ENCODE data around the gene SKIC2. TPM values are rescaled to one million over a fixed set of nuclear protein-coding genes. Genes with fewer than 3 reads are reported as not detected.

SKIC2 gene
- total RNA-seq, 1 donor from 2014 or later = 77.4 TPM

DNA sequence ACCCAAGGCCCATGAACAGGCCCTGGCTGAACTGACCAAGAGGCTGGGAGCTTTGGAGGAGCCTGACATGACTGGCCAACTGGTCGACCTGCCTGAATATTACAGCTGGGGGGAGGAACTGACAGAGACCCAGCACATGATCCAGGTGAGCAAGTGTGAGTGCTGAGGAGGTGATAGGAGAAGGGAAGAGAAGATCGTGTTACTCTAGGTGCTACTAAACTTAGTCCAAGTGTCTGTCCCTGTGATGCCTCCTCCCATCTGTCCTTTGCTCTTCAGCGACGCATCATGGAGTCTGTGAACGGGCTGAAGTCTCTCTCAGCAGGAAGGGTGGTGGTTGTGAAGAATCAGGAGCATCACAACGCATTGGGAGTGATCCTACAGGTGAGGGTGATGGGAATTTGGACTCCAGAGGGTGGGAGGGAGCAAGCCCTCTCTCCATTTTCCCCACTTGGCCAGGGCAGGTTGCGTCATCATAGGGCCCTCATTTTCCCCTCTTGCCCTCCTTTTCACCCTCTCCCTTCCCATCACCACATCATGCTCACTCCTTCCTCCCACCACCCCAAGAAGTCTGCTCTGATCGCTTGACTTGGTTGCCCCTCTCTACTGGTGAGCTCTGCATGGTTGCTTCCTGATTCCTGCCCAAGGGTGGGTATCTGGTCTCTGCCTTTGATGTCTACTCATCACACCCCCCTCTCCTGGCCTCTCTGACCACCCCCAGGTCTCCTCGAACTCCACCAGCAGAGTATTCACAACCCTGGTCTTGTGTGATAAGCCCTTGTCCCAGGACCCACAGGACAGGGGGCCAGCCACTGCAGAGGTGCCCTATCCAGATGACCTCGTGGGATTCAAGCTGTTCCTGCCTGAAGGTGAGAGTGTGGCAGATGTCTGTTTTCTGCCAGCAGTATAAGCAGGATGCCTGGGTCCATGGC, 8.3 kb downstream of the SKIC2 start:
- Histone ChIP-seq H3K4me3 (no peak overlapping the region), H3K4me1 (peaks cover 8 to 10% of the 10 kb centered on the region in 2 donors), H3K27ac (no peak overlapping the region), H3K36me3 (peaks cover 67 to 83% of the 10 kb centered on the region in 2 donors), H3K27me3 (no peaks in the 10 kb centered on the region), H3K9me3 (no peaks in the 10 kb centered on the region)
- intact Hi-C loops (cut with DNase I) = no loop called here
- TF ChIP-seq, protein P1, sequence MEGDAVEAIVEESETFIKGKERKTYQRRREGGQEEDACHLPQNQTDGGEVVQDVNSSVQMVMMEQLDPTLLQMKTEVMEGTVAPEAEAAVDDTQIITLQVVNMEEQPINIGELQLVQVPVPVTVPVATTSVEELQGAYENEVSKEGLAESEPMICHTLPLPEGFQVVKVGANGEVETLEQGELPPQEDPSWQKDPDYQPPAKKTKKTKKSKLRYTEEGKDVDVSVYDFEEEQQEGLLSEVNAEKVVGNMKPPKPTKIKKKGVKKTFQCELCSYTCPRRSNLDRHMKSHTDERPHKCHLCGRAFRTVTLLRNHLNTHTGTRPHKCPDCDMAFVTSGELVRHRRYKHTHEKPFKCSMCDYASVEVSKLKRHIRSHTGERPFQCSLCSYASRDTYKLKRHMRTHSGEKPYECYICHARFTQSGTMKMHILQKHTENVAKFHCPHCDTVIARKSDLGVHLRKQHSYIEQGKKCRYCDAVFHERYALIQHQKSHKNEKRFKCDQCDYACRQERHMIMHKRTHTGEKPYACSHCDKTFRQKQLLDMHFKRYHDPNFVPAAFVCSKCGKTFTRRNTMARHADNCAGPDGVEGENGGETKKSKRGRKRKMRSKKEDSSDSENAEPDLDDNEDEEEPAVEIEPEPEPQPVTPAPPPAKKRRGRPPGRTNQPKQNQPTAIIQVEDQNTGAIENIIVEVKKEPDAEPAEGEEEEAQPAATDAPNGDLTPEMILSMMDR (IDR thresholded peaks at IDR 0.05) = no peak
- no peak for DNase-seq (ENCODE audit: low spot score in 2 of 2)

DNA sequence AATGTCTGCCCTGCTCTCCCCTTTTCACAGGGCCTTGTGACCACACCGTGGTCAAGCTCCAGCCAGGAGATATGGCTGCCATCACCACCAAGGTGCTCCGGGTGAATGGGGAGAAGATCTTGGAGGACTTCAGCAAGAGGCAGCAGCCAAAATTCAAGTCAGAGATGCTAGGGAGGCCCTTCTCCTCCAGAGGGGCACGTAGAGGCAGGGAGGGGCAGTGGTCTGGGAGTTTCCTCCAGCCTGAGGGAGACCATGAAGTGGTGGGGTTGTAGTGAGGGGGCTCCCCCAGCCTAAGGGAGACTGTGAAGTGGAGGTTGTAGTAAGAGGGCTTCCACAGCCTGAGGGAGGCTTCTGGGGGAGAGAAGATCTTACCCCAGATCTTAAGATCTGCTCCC, 8.9 kb downstream of the SKIC2 start:
- peaks cover 10% of the 10 kb centered on the region in 2 donors for H3K4me1 ChIP-seq
- no peaks in the 10 kb centered on the region for H3K27me3 ChIP-seq
- DNase-seq (ENCODE audit: low spot score in 2 of 2) = no peak
- intact Hi-C loops (cut with DNase I) = no loop called here
- H3K27ac ChIP-seq = no peak overlapping the region
- H3K9me3 ChIP-seq = no peaks in the 10 kb centered on the region
- peaks cover 61 to 77% of the 10 kb centered on the region in 2 donors for H3K36me3 ChIP-seq
- no peak overlapping the region for H3K4me3 ChIP-seq
- TF ChIP-seq, protein P1 (IDR thresholded peaks at IDR 0.05) = no peak

GRCh38 chr6:31968326-31968725, 9.4 kb downstream of the SKIC2 start:
- Histone ChIP-seq H3K4me3 (no peak overlapping the region), H3K27ac (no peak overlapping the region), H3K27me3 (no peaks in the 10 kb centered on the region), H3K4me1 (peaks cover 10 to 14% of the 10 kb centered on the region in 2 donors), H3K9me3 (no peaks in the 10 kb centered on the region), H3K36me3 (peaks cover 58 to 73% of the 10 kb centered on the region in 2 donors)
- intact Hi-C loops (cut with DNase I) = no loop called here
- no peak for DNase-seq (ENCODE audit: low spot score in 2 of 2)
- TF ChIP-seq, protein P1 (IDR thresholded peaks at IDR 0.05) = no peak

GRCh38 chr6:31968791-31969711, 10.1 kb downstream of the SKIC2 start:
- Histone ChIP-seq H3K27me3 (no peaks in the 10 kb centered on the region), H3K4me1 (peaks cover 10 to 16% of the 10 kb centered on the region in 2 donors), H3K9me3 (no peaks in the 10 kb centered on the region), H3K36me3 (peaks cover 51 to 65% of the 10 kb centered on the region in 2 donors), H3K4me3 (no peak overlapping the region), H3K27ac (peak overlapping the region; percentile 14 to 18)
- intact Hi-C loops (cut with DNase I) = no loop called here
- TF ChIP-seq, protein P1 (IDR thresholded peaks at IDR 0.05) = no peak
- no peak for DNase-seq (ENCODE audit: low spot score in 2 of 2)

DNA sequence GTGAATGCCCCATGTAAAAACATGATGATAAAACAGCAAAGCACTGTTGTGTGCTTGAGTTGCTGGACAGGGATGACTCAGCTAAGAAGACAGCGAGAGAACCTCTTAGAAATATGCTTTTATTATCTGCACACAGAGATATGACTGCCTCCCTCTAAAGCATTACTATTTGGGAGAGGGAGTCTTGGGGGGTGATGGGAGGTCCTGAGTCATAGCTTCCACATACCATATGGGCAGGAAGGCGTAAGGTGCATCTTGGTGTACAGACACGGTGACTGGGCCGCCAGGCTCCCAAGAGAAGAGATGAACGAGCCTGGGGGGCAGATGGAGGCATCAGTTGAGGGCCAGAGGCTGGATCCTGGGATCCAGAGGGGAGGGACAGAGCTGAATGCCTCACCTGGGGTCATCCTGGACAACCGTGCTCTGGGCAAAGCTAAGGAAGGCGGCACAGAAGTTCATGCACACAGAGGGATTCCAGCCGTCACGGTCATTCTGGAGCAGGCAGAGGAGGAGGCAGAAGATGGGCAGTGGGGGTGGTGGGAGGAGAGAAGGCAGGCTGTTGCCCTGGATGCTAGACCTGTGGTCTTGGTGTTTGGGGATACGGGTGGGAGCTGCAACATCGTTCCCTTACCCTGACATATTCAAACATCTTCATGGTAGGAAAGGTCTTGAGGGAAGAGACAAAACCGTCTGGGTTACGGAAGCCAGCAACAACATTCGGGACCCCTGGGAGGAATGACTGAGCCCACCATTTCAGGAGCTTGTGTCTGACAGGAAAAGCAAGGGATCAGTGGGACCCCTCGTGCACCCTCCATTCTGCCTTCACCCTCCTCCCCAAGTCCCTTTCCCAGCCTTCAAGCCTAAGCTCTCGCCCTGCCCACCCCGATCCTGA, 11.0 kb downstream of the SKIC2 start:
- peaks cover 10 to 16% of the 10 kb centered on the region in 2 donors for H3K4me1 ChIP-seq
- H3K4me3 ChIP-seq = peak overlapping the region; percentile 78 to 80
- H3K9me3 ChIP-seq = no peaks in the 10 kb centered on the region
- TF ChIP-seq, protein P1 (IDR thresholded peaks at IDR 0.05) = no peak
- H3K27me3 ChIP-seq = no peaks in the 10 kb centered on the region
- H3K27ac ChIP-seq = peak overlapping the region; percentile 92 to 99
- DNase-seq (ENCODE audit: low spot score in 2 of 2) = no peak
- H3K36me3 ChIP-seq = peaks cover 46 to 56% of the 10 kb centered on the region in 2 donors
- intact Hi-C loops (cut with DNase I) = loop anchor here (10.0 kb wide), 1 partner anchor 205 kb away; the partner anchor contains the start of genes AGPAT1 and RNF5

All from ascending aorta (tissue), 2 donors.